OCI-LY1 (cell line): ENCODE data around the gene B9D2.

ENCODE experiments used
- H2AFZ ChIP-seq: fragments of 200-600 bp; sonication (generic), shearing (Covaris generic); 2 replicates; pipeline ENCODE4 v1.6.0; 2014; ENCODE audit warnings: antibody characterized with exemption, mild to moderate bottlenecking, low read length
- H3F3A ChIP-seq: fragments of 200-600 bp; sonication (generic), shearing (Covaris generic); 2 replicates; pipeline ENCODE4 v1.6.0; 2014; ENCODE audit warnings: mild to moderate bottlenecking, antibody characterized with exemption, low read length, moderate library complexity; ENCODE audit not compliant: insufficient read depth
- H3K27ac ChIP-seq: fragments of 200-600 bp; sonication (generic); 2 replicates; pipeline ENCODE4 v1.5.1; 2014; ENCODE audit warnings: low read length, mixed run types, mild to moderate bottlenecking, low read depth; ENCODE audit not compliant: poor library complexity, severe bottlenecking
- H3K27me3 ChIP-seq: fragments of 200-600 bp; sonication (generic); 2 replicates; pipeline ENCODE4 v1.6.0; 2014; ENCODE audit warnings: antibody characterized with exemption, mild to moderate bottlenecking, low read length, moderate library complexity; ENCODE audit not compliant: insufficient read depth
- H3K36me3 ChIP-seq: fragments of 200-600 bp; sonication (generic); 2 replicates; pipeline ENCODE4 v1.6.1; 2014; ENCODE audit warnings: mild to moderate bottlenecking, antibody characterized with exemption, low read length, moderate library complexity, mixed read lengths; ENCODE audit not compliant: insufficient read depth
- H3K4me1 ChIP-seq: fragments of 200-600 bp; sonication (generic); 2 replicates; pipeline ENCODE4 v1.5.1; 2014; ENCODE audit warnings: mild to moderate bottlenecking, low read length, moderate library complexity; ENCODE audit not compliant: insufficient read depth, severe bottlenecking
- H3K4me2 ChIP-seq: fragments of 200-600 bp; sonication (generic), shearing (Covaris generic); 2 replicates; pipeline ENCODE4 v1.6.1; 2014; ENCODE audit warnings: low read length
- H3K4me3 ChIP-seq: fragments of 200-600 bp; sonication (generic); 2 replicates; pipeline ENCODE4 v1.5.1; 2014; ENCODE audit warnings: low read length, low read depth, mild to moderate bottlenecking, mixed read lengths; ENCODE audit not compliant: poor library complexity, severe bottlenecking
- H3K79me2 ChIP-seq: fragments of 200-600 bp; shearing (Covaris generic); 2 replicates; pipeline ENCODE4 v1.6.1; 2016; ENCODE audit warnings: mixed run types, low read length, mixed read lengths; ENCODE audit not compliant: insufficient read depth
- H3K9ac ChIP-seq: fragments of 200-600 bp; sonication (generic), shearing (Covaris generic); 2 replicates; pipeline ENCODE4 v1.6.1; 2014; ENCODE audit warnings: mild to moderate bottlenecking, low read length, mixed read lengths
- H3K9me2 ChIP-seq: fragments of 200-600 bp; sonication (generic), shearing (Covaris generic); 2 replicates; pipeline ENCODE4 v1.6.1; 2014; ENCODE audit warnings: low read depth, mild to moderate bottlenecking, low read length, mixed read lengths
- H3K9me3 ChIP-seq: fragments of 200-600 bp; shearing (Covaris generic); 2 replicates; pipeline ENCODE4 v1.6.1; 2014; ENCODE audit warnings: low read length, mixed read lengths
- H4K20me1 ChIP-seq: fragments of 200-600 bp; sonication (generic), shearing (Covaris generic); 2 replicates; pipeline ENCODE4 v1.6.0; 2016; ENCODE audit warnings: mild to moderate bottlenecking, low read length; ENCODE audit not compliant: insufficient read depth
- EZH2 ChIP-seq: fragments of 200-600 bp; sonication (generic), shearing (Covaris generic); IDR thresholded peaks from 2 replicates; pipeline ENCODE4 v1.8.0; 2017; ENCODE audit warnings: borderline replicate concordance, mixed run types, mild to moderate bottlenecking, antibody characterized with exemption, low read length, moderate library complexity, mixed read lengths
- TF ChIP-seq, protein P1 (sequence below): fragments of 200-600 bp; sonication (generic), shearing (Covaris generic); IDR thresholded peaks from 2 replicates; pipeline ENCODE4 v1.5.1; 2017; ENCODE audit warnings: mild to moderate bottlenecking, antibody characterized with exemption, low read length, moderate library complexity, mixed read lengths

Gene B9D2

DNA sequence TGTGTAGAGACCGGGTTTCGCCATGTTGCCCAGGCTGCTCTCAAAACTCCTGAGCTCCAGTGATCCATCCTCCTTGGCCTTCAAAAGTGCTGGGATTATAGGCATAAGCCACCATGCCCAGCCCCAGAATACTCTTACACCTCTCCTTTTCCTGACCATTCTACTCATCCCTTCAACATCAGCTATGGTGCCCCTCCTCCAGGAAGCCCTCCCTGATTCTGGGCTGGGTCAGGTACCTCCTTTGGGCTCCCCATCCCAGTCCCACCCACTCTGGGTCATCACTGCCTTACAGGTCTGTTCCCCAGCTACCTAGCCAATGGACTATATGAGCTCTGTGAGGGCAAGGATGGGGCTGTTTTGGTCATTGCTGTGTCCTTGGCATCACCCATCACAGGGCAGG is 19.8 kb downstream of the B9D2 start:
- Histone ChIP-seq H3K79me2 (no peaks in the 10 kb centered on the region), H4K20me1 (no peaks in the 10 kb centered on the region), H3K9me2 (no peaks in the 10 kb centered on the region)

DNA sequence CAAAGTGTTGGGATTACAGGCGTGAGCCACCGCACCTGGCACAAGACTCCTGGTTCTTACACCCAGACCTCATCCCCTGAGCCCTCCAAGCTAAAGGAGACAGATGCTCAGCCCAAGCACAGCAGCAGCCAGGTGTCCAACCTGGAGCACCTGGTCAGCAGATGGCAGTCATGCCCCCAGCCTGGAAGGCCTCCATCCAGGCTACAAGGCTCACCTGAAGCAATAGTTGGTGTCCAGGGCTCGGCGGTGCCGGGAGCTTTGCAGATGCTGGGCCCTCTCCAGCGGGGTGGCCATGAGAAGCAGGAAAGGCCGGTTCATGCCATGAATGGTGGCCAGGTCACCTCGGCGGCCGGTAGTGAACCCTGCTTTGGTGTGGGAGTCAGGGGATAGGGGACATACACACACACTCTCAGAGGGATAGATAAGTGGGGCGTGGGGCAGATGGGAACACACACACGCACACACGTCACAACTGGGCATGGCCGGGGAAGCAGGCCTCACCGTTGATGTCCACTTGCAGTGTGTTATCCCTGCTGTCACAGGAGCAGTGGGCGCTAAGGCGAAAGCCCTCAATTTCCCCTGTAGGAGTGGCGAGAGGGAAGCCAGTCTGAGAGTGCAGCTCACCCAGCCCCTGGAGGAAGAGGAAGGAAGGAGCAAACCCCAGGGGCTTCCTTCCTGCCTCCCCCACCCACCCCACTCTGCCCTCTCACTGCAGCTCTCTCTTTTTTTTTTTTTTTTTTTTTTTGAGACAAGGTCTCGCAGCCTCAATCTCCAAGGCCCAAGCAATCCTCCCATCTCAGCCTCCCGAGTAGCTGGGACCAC is 22.1 kb downstream of the B9D2 start:
- Histone ChIP-seq H3K27ac (no peak overlapping the region), H2AFZ (no peak overlapping the region), H3K9ac (no peak overlapping the region), H3K9me2 (no peaks in the 10 kb centered on the region), H3K9me3 (no peaks in the 10 kb centered on the region), H4K20me1 (no peaks in the 10 kb centered on the region), H3K4me1 (no peaks in the 10 kb centered on the region), H3K79me2 (no peaks in the 10 kb centered on the region), H3K27me3 (no peaks in the 10 kb centered on the region), H3K36me3 (peaks cover 63% of the 10 kb centered on the region), H3K4me3 (no peak overlapping the region), H3K4me2 (no peak overlapping the region), H3F3A (no peaks in the 10 kb centered on the region)
- no peak for TF ChIP-seq EZH2
- TF ChIP-seq, protein P1, sequence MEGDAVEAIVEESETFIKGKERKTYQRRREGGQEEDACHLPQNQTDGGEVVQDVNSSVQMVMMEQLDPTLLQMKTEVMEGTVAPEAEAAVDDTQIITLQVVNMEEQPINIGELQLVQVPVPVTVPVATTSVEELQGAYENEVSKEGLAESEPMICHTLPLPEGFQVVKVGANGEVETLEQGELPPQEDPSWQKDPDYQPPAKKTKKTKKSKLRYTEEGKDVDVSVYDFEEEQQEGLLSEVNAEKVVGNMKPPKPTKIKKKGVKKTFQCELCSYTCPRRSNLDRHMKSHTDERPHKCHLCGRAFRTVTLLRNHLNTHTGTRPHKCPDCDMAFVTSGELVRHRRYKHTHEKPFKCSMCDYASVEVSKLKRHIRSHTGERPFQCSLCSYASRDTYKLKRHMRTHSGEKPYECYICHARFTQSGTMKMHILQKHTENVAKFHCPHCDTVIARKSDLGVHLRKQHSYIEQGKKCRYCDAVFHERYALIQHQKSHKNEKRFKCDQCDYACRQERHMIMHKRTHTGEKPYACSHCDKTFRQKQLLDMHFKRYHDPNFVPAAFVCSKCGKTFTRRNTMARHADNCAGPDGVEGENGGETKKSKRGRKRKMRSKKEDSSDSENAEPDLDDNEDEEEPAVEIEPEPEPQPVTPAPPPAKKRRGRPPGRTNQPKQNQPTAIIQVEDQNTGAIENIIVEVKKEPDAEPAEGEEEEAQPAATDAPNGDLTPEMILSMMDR: no peak

More for the DNA sequence above, 19.8 kb downstream of the B9D2 start:
- Histone ChIP-seq H2AFZ (no peak overlapping the region), H3K9me3 (no peaks in the 10 kb centered on the region), H3K9ac (no peak overlapping the region), H3F3A (no peaks in the 10 kb centered on the region), H3K4me3 (no peak overlapping the region), H3K36me3 (peaks cover 57% of the 10 kb centered on the region), H3K27me3 (no peaks in the 10 kb centered on the region), H3K4me1 (no peaks in the 10 kb centered on the region), H3K4me2 (no peak overlapping the region), H3K27ac (no peak overlapping the region)
- TF ChIP-seq, protein P1: no peak
- no peak for TF ChIP-seq EZH2

DNA sequence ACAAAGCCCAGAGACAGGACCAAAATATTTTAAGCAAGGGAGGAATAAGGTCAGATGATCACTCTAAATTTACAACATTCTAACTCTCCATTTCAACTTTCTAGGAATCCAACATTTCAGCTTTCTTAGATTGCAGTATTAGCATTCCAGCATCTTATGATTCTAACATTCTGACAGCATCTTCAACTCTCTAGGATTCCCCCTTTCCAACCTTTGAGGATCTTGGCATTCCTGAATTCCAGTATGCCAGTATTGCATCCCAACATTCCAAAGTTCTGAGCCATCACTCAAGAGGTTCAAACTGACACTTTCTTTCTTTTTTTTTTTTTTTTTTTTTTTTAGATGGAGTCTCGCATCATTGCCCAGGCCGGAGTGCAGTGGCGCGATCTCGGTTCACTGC is 24.0 kb downstream of the B9D2 start:
- no peaks in the 10 kb centered on the region for H4K20me1 ChIP-seq
- no peak overlapping the region for H3K27ac ChIP-seq
- no peaks in the 10 kb centered on the region for H3K9me3 ChIP-seq
- H3F3A ChIP-seq: no peaks in the 10 kb centered on the region
- no peak overlapping the region for H3K4me3 ChIP-seq
- H3K36me3 ChIP-seq: peaks cover 62% of the 10 kb centered on the region
- H3K27me3 ChIP-seq: no peaks in the 10 kb centered on the region
- TF ChIP-seq, protein P1: no peak
- no peak for TF ChIP-seq EZH2
- H3K79me2 ChIP-seq: no peaks in the 10 kb centered on the region
- H2AFZ ChIP-seq: no peak overlapping the region
- H3K9ac ChIP-seq: no peak overlapping the region
- H3K4me2 ChIP-seq: no peak overlapping the region
- no peaks in the 10 kb centered on the region for H3K4me1 ChIP-seq
- no peaks in the 10 kb centered on the region for H3K9me2 ChIP-seq
